Gastroesophageal sphincter (tissue), 4 donors: ENCODE measurements around the gene HEPACAM. TPM values are rescaled to one million over a fixed set of nuclear protein-coding genes. Genes with fewer than 3 reads are reported as not detected.

Experiments
- ATAC-seq: fragments of 150-250 bp; one replicate; pipeline ENCODE4 v1.9.1; 2016; ENCODE audit warnings: mild to moderate bottlenecking, moderate library complexity
- H3K27ac ChIP-seq, 4 donors: fragments of 200-600 bp; sonication (generic) in 3 of 4; 1 replicate in 3 of 4; 2 replicates in 1 of 4; pipeline ENCODE4 v1.5.1; 2016 to 2019
- H3K27me3 ChIP-seq: fragments of 200-600 bp; sonication (generic); one replicate; pipeline ENCODE4 v1.5.1; 2019
- H3K36me3 ChIP-seq, 2 donors: fragments of 200-600 bp; sonication (generic); one replicate each; pipeline ENCODE4 v1.5.1; 2019; ENCODE audit warnings: control low read depth in 1 of 2
- H3K4me1 ChIP-seq, 3 donors: fragments of 200-600 bp; sonication (generic); 1 replicate in 2 of 3; 2 replicates in 1 of 3; pipeline ENCODE4 v1.5.1; 2016 to 2019; ENCODE audit warnings: control low read depth in 2 of 3
- H3K4me3 ChIP-seq, 2 donors: fragments of 200-600 bp; sonication (generic); one replicate each; pipeline ENCODE4 v1.5.1; 2019; ENCODE audit warnings: mild to moderate bottlenecking in 1 of 2, moderate library complexity in 1 of 2
- H3K9me3 ChIP-seq, 3 donors: fragments of 200-600 bp; sonication (generic); one replicate each; pipeline ENCODE4 v1.5.1; 2017 to 2019; ENCODE audit warnings: control low read depth in 2 of 3
- EP300 ChIP-seq: sonication (generic); formaldehyde crosslinking; IDR thresholded peaks from one replicate; pipeline ENCODE4 v1.6.1; 2017; ENCODE audit warnings: antibody characterized with exemption, mild to moderate bottlenecking
- POLR2A ChIP-seq, 2 donors: fragments of 450-650 bp; IDR thresholded peaks; one replicate each; pipeline ENCODE4 v1.6.1; 2017; ENCODE audit warnings: antibody characterized with exemption in 2 of 2, mild to moderate bottlenecking in 2 of 2, moderate library complexity in 1 of 2
- POLR2AphosphoS5 ChIP-seq: sonication (generic); formaldehyde crosslinking; IDR thresholded peaks from one replicate; pipeline ENCODE4 v1.6.1; 2017; ENCODE audit warnings: antibody characterized with exemption
- WGBS, 2 donors: methylation state at CpG; one replicate each; pipeline ENCODE4 v1.1.5; 2018; ENCODE audit warnings: low coverage in 1 of 2; 5-methylcytosine and 5-hydroxymethylcytosine counted together
- total RNA-seq, 4 donors: library from RNA; depleted of rRNA; stranded (reverse); fragments of >200 nt; gene quantifications; one replicate each; pipeline ENCODE4 v1.1.0, GENCODE V29; 2016
- TF ChIP-seq, protein P1 (sequence below), 4 experiments: fragments of 200-600 bp in 2 of 4; fragments of 450-650 bp in 2 of 4; sonication (generic) in 1 of 4; IDR thresholded peaks; one replicate each; pipeline ENCODE4 v1.5.1; 2017 to 2019; ENCODE audit warnings: antibody characterized with exemption in 4 of 4, mild to moderate bottlenecking in 2 of 4, moderate library complexity in 2 of 4

The HEPACAM gene
- total RNA-seq, 4 donors from 2014 or later = 0.31 to 2.1 (median 0.81) TPM; not detected in 1

DNA sequence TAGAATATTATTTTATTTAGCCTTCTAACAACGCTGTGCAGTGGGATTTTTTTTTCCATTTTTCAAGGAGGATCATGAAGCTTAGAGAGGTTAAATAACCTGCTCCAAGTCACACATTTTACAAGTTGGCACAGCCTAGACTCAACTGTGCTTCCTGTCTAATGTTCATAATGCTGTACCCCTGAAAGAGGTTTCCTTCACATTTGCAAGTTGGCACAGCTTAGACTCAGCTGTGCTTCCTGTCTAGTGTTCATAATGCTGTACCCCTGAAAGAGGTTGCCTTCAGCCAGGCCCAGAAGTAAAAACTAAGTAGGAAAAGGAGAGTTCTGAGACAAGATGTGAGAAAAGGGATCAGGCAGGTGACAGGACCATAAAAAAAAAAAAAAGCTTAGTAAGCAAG is 7.9 kb upstream of the HEPACAM start:
- Histone ChIP-seq H3K9me3 (peaks cover 0 to 6% (median 0%) of the 10 kb centered on the region in 3 donors), H3K27ac (no peak overlapping the region), H3K36me3 (no peaks in the 10 kb centered on the region), H3K4me1 (no peaks in the 10 kb centered on the region), H3K27me3 (peaks cover 5% of the 10 kb centered on the region), H3K4me3 (no peak overlapping the region)
- 33 to 42% methylated on average over 1 of the region's 1 CpG for WGBS, 2 donors
- no peak for ATAC-seq
- TF ChIP-seq POLR2A (IDR thresholded peaks at IDR 0.05) (no peak), POLR2AphosphoS5 (no peak), EP300 (no peak)
- TF ChIP-seq, protein P1, sequence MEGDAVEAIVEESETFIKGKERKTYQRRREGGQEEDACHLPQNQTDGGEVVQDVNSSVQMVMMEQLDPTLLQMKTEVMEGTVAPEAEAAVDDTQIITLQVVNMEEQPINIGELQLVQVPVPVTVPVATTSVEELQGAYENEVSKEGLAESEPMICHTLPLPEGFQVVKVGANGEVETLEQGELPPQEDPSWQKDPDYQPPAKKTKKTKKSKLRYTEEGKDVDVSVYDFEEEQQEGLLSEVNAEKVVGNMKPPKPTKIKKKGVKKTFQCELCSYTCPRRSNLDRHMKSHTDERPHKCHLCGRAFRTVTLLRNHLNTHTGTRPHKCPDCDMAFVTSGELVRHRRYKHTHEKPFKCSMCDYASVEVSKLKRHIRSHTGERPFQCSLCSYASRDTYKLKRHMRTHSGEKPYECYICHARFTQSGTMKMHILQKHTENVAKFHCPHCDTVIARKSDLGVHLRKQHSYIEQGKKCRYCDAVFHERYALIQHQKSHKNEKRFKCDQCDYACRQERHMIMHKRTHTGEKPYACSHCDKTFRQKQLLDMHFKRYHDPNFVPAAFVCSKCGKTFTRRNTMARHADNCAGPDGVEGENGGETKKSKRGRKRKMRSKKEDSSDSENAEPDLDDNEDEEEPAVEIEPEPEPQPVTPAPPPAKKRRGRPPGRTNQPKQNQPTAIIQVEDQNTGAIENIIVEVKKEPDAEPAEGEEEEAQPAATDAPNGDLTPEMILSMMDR (IDR thresholded peaks at IDR 0.05) = no peak

GRCh38 chr11:124943254-124943616 is 7.4 kb upstream of the HEPACAM start:
- peak overlapping the region in 1 of 4 donors; percentile 1 for H3K27ac ChIP-seq
- ATAC-seq = no peak
- no peak for TF ChIP-seq POLR2AphosphoS5
- no peaks in the 10 kb centered on the region for H3K36me3 ChIP-seq
- H3K27me3 ChIP-seq = peaks cover 5% of the 10 kb centered on the region
- no peaks in the 10 kb centered on the region for H3K4me1 ChIP-seq
- no peak overlapping the region for H3K4me3 ChIP-seq
- WGBS, 2 donors = 59 to 67% methylated on average over 5 of the region's 5 CpGs
- H3K9me3 ChIP-seq = peaks cover 0 to 1% (median 0%) of the 10 kb centered on the region in 3 donors

GRCh38 chr11:124942466-124943253 is 6.8 kb upstream of the HEPACAM start:
- 47 to 52% methylated on average over 5 to 6 of the region's 6 CpGs for WGBS, 2 donors
- H3K27me3 ChIP-seq = peaks cover 5% of the 10 kb centered on the region
- TF ChIP-seq POLR2AphosphoS5 (no peak), EP300 (no peak), POLR2A (IDR thresholded peaks at IDR 0.05) (no peak)
- TF ChIP-seq, protein P1 (IDR thresholded peaks at IDR 0.05) = no peak
- H3K4me1 ChIP-seq = no peaks in the 10 kb centered on the region
- H3K9me3 ChIP-seq = no peaks in the 10 kb centered on the region
- ATAC-seq = no peak
- peak overlapping the region in 1 of 4 donors; percentile 1 for H3K27ac ChIP-seq
- no peak overlapping the region for H3K4me3 ChIP-seq
- H3K36me3 ChIP-seq = no peaks in the 10 kb centered on the region

DNA sequence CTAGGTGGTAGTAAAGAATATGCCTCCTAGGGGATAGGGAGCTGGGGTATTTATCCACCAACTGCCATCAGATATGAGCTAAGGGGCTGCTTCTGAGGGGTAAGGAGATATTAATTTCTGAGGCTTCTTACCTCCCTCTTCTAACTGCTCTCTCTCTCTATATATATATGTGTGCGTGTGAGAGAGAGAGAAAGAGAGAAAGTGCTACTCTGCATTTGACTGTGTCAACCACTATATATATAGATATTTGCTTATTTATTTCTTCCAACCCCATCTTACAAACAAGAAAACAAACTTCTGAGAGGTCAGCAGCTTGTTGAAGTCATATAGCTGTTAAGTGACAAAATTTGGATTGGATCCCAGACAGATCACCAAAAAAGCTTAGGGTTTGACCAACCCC is 5.9 kb upstream of the HEPACAM start:
- TF ChIP-seq, protein P1 (IDR thresholded peaks at IDR 0.05) = no peak
- TF ChIP-seq EP300 = no peak
- TF ChIP-seq POLR2A (IDR thresholded peaks at IDR 0.05) = no peak
- TF ChIP-seq POLR2AphosphoS5 = no peak
- no peak for ATAC-seq
- Histone ChIP-seq H3K4me3 (no peak overlapping the region), H3K4me1 (no peaks in the 10 kb centered on the region), H3K9me3 (no peaks in the 10 kb centered on the region), H3K36me3 (no peaks in the 10 kb centered on the region), H3K27ac (no peak overlapping the region), H3K27me3 (peaks cover 6% of the 10 kb centered on the region)
- WGBS, 2 donors = 82% methylated on average over 1 of the region's 1 CpG; no CpG with 5 or more reads in 1 of the 2 donors

- ATAC-seq = no peak
- Histone ChIP-seq H3K27me3 (peaks cover 33% of the 10 kb centered on the region), H3K27ac (no peak overlapping the region), H3K9me3 (no peaks in the 10 kb centered on the region), H3K4me1 (no peaks in the 10 kb centered on the region), H3K36me3 (no peaks in the 10 kb centered on the region), H3K4me3 (no peak overlapping the region)
- WGBS, 2 donors = 51 to 69% methylated on average over 5 to 6 of the region's 6 CpGs
- TF ChIP-seq EP300 (no peak), POLR2A (IDR thresholded peaks at IDR 0.05) (no peak), POLR2AphosphoS5 (no peak)
- TF ChIP-seq, protein P1 (IDR thresholded peaks at IDR 0.05) = no peak
Measured at GRCh38 chr11:124938970-124939369, 3.1 kb upstream of the HEPACAM start.
